Fibroblast of the aortic adventitia (primary cell): ENCODE data around the gene SLU7. TPM values are rescaled to one million over a fixed set of nuclear protein-coding genes. Genes with fewer than 3 reads are reported as not detected.

Experiments used
- DNase-seq: peaks from one replicate; pipeline ENCODE4 v3.0.0-alpha.2; 2010; ENCODE audit warnings: low read depth
- H3K4me3 ChIP-seq: 2 replicates; pipeline ENCODE4 v1.5.1; 2011; ENCODE audit warnings: low read depth, mild to moderate bottlenecking, control low read depth, low read length, moderate library complexity
- CTCF ChIP-seq: IDR thresholded peaks from 2 replicates; pipeline ENCODE4 v1.5.1; 2011; ENCODE audit warnings: mild to moderate bottlenecking, low read length, control low read depth, inconsistent platforms; ENCODE audit not compliant: insufficient read depth
- total RNA-seq: library from RNA; depleted of rRNA; stranded (reverse); fragments of >200 nt; gene quantifications from 2 replicates; pipeline ENCODE4 v1.2.3, GENCODE V29; 2012; ENCODE audit warnings: low replicate concordance

Gene SLU7
- total RNA-seq, 1 donor: 69.7 TPM

DNA sequence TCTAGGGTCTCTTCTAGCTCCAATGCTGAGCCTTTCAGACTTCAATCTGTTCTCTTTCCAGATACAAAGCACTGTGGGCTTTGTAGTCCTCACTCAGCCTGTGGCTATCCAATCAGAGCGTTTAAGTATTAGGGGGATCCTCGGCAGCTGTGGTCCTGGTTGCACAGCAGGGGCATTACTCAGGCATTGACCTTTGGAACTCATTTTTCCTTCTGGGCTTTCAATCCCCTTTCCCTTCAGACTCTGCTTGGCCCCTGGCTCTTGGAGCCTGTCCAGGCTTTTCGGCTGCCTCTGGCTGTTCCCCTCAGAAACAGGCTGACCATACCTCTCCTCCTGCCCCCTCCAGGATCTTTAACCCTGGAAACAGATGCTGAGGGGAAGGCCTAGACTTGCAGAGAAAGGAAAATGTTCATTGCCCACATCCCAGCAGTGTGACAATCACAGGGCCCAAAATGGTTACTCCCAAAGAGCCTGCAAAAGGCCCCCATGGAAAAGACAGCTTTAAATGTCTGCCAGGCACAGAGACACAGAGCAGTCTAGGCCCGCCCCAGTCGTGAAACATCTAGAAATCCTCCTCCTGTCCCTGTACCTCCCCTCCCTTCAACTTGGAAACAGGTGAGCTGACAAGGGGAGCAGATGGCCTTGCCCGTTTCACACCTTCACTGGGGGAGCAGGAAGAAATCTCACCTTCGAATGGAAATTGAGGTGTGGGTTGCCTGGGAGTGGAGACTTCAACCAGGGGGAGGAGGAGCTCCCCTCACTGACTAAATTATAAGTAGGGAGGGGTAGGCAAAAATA, 62.1 kb downstream of the SLU7 start:
- no peak for TF ChIP-seq CTCF
- H3K4me3 ChIP-seq: no peak overlapping the region
- DNase-seq: no peak

DNA sequence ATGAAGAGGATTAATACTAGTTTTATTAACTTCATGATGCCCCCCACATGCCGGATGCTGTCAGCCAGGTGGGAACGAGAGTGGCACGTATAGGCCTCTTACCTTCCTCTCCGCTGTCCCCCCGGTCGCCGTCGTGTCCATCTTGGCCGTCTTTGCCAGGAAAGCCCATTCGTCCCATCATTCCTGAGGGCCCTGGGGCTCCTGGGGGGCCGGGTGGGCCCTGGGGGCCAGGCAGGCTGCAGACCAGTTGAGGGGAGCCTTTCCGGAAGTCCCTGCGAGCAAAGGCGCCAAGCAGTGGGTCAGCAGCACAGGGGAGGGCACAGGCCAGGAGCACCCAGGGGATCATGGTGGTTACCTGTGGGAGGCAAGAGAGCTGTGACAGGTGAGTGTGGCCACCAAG, 64.2 kb downstream of the SLU7 start:
- DNase-seq: no peak
- TF ChIP-seq CTCF: no peak
- no peak overlapping the region for H3K4me3 ChIP-seq

GRCh38 chr5:160353379-160353778, 65.5 kb downstream of the SLU7 start:
- DNase-seq: peak; percentile 59
- H3K4me3 ChIP-seq: no peak overlapping the region
- no peak for TF ChIP-seq CTCF

- DNase-seq: no peak
- TF ChIP-seq CTCF: no peak
- H3K4me3 ChIP-seq: no peak overlapping the region
These were observed 66.6 kb downstream of the SLU7 start for GRCh38 chr5:160352308-160352707.

Other genes starting within 250 kb of the SLU7 start
- gene FABP6, start 189.6 kb downstream of the SLU7 start, total RNA-seq: 1.5 TPM in 1 of 2 replicates, not detected in the other
- 0.27 and 0.82 TPM in 2 replicates for gene CCNJL, start 106.5 kb downstream of the SLU7 start, total RNA-seq
- 0.57 and 2.0 TPM in 2 replicates for gene C1QTNF2, start 48.5 kb downstream of the SLU7 start, total RNA-seq
- 5.5 and 6.7 TPM in 2 replicates for gene FAM200C, start 19.0 kb downstream of the SLU7 start, total RNA-seq
- 107 and 154 TPM in 2 replicates for gene PTTG1, start 2.8 kb upstream of the SLU7 start, total RNA-seq